HEK293T (cell line): ENCODE results near the gene NMT2.

Source experiments
- ARNT ChIP-seq: fragments of 450-650 bp; IDR thresholded peaks from 2 replicates; pipeline ENCODE4 v1.6.1; 2017; ENCODE audit warnings: mild to moderate bottlenecking
- BHLHE40 ChIP-seq: fragments of 450-650 bp; IDR thresholded peaks from 2 replicates; pipeline ENCODE4 v1.6.1; 2016; ENCODE audit warnings: mild to moderate bottlenecking, moderate library complexity, borderline replicate concordance
- ELF4 ChIP-seq: fragments of 450-650 bp; IDR thresholded peaks from 2 replicates; pipeline ENCODE4 v1.6.1; 2017; ENCODE audit warnings: antibody characterized with exemption
- FOXK2 ChIP-seq: fragments of 450-650 bp; IDR thresholded peaks from 2 replicates; pipeline ENCODE4 v1.6.1; 2016; ENCODE audit warnings: mild to moderate bottlenecking
- NFRKB ChIP-seq: fragments of 450-650 bp; IDR thresholded peaks from 2 replicates; pipeline ENCODE4 v1.6.1; 2016; ENCODE audit warnings: mild to moderate bottlenecking, moderate library complexity
- SP1 ChIP-seq: fragments of 450-650 bp; IDR thresholded peaks from 2 replicates; pipeline ENCODE4 v1.6.1; 2017
- SUZ12 ChIP-seq: fragments of 450-650 bp; IDR thresholded peaks from 2 replicates; pipeline ENCODE4 v1.6.1; 2016; ENCODE audit warnings: mild to moderate bottlenecking
- TARDBP ChIP-seq: fragments of 450-650 bp; IDR thresholded peaks from 2 replicates; pipeline ENCODE4 v1.6.1; 2016
- ZNF384 ChIP-seq: fragments of 450-650 bp; IDR thresholded peaks from 2 replicates; pipeline ENCODE4 v1.6.1; 2016

DNA sequence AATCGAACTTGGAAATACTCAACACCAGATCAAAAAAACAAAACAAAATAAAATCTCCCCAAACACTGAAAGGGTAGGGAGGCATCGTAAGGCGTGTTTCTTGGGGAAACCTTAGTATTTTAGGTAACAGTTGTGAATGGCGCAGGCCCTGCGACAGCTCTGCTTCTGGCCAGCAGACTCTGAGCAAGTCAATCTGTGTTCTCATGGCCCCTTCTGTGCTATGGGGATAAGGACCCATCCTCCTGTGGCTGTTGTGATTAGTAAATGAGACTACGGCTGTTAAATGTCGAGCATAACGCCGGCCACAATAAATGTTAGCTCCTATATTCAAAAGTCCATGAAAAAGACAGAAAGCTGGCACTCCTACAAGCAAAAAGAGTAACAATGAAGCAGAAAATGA lies 44.3 kb downstream of the NMT2 start:
- TF ChIP-seq SUZ12 (no peak), TARDBP (no peak), NFRKB (no peak), ELF4 (no peak), ZNF384 (no peak), BHLHE40 (no peak), FOXK2 (no peak), ARNT (no peak), SP1 (no peak)
